GM12872 (cell line): ENCODE measurements around the gene NCCRP1.

Experiments
- CTCF ChIP-seq: IDR thresholded peaks from 3 replicates; pipeline ENCODE4 v1.5.1; 2011; ENCODE audit warnings: low read depth, mild to moderate bottlenecking, low read length, moderate library complexity; ENCODE audit not compliant: insufficient read depth

NCCRP1 gene

GRCh38 chr19:39178296-39179006 lies 18.3 kb upstream of the NCCRP1 start:
- TF ChIP-seq CTCF, result no peak

DNA sequence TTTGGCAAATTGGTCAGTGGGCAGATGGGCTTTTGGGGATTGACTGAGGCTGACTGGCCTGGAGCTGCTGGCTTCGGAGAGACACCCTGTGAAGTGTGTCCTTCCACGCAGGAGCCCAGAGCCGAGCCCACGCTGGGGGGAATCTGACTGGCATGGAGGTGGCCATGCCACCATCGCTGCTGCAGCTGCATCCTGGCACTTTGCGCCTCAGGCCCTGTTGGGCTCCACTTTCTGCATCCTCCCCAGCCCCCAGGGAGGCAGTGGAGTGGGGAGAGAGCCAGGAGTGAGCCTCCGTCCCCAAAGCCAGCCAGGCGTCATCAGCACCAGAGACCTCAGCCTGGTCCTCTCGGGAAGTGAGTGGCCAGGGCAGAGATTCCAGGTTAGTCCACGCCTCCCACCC lies 17.0 kb upstream of the NCCRP1 start:
- TF ChIP-seq CTCF, result no peak

DNA sequence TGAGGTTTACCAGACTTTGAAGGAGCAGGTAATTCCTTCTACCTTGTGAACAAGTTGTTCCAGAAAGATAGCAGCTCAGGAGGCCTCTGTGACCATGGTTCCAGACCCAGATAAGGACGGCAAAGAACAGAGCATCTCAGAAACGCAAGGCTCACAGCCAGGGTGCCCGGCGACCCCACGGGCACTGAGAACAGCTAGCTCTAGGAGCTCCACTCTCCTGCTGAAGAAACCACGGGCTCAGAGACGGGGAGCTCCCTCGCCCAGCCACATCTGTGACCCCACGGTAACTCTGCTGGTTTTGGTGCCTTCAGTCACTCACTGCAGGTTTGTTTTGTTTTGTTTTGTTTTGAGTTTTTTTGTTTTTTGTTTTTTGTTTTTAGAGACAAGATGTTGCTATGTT lies 16.0 kb upstream of the NCCRP1 start:
- TF ChIP-seq CTCF, result no peak

GRCh38 chr19:39181500-39182173 lies 15.1 kb upstream of the NCCRP1 start:
- TF ChIP-seq CTCF, result no peak

GRCh38 chr19:39182174-39182505 lies 14.6 kb upstream of the NCCRP1 start:
- no peak for TF ChIP-seq CTCF

DNA sequence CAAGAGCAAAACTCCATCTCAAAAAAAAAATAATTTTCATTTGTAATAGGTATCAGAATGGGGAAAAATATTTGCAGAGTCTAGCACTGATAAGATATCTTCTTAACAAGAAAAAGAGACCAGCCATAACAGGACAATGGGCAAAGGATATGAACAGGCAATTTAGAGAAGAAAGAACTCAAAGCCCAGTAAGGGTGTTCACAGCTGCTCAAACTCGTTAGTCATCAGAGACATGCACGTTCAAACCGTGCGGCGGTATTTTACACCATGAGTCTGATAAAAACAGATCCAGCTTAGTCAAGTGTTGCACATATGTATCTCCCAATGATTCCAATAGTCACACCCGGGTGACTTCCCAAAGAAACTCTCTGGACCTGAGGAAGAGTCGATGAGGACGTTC lies 13.7 kb upstream of the NCCRP1 start:
- TF ChIP-seq CTCF, result no peak

GRCh38 chr19:39186391-39186790 lies 10.4 kb upstream of the NCCRP1 start:
- no peak for TF ChIP-seq CTCF
